Peyer's patch (tissue), 4 donors: Measurements from ENCODE around the gene COL20A1. TPM values are rescaled to one million over a fixed set of nuclear protein-coding genes. Genes with fewer than 3 reads are reported as not detected.

Source experiments
- DNase-seq, 3 donors: peaks; one replicate each; pipeline ENCODE4 v3.0.0-alpha.2; 2017 to 2019
- H3K27ac ChIP-seq, 4 donors: fragments of 200-600 bp; sonication (generic); one replicate each; pipeline ENCODE4 v1.5.1; 2016 to 2019
- H3K27me3 ChIP-seq, 2 donors: fragments of 200-600 bp; sonication (generic); one replicate each; pipeline ENCODE4 v1.5.1; 2019
- H3K36me3 ChIP-seq, 3 donors: fragments of 200-600 bp; sonication (generic); one replicate each; pipeline ENCODE4 v1.5.1; 2016 to 2019
- H3K4me1 ChIP-seq, 4 donors: fragments of 200-600 bp; sonication (generic); one replicate each; pipeline ENCODE4 v1.5.1; 2016 to 2019
- H3K4me3 ChIP-seq, 4 donors: fragments of 200-600 bp; sonication (generic); 1 replicate in 3 of 4; 2 replicates in 1 of 4; pipeline ENCODE4 v1.5.1; 2016 to 2019; ENCODE audit warnings: mild to moderate bottlenecking in 1 of 4
- H3K9me3 ChIP-seq, 4 donors: fragments of 200-600 bp; sonication (generic); one replicate each; pipeline ENCODE4 v1.5.1; 2016 to 2019; ENCODE audit warnings: mild to moderate bottlenecking in 1 of 4
- CTCF ChIP-seq, 6 experiments: fragments of 450-650 bp in 4 of 6; fragments of 200-600 bp in 2 of 6; sonication (generic) in 1 of 6; IDR thresholded peaks; one replicate each; pipeline ENCODE4 v1.5.1; 2017 to 2019; ENCODE audit warnings: antibody characterized with exemption in 6 of 6, mild to moderate bottlenecking in 3 of 6, moderate library complexity in 1 of 6
- POLR2A ChIP-seq, 2 donors: fragments of 450-650 bp; IDR thresholded peaks; one replicate each; pipeline ENCODE4 v1.5.1; 2017; ENCODE audit warnings: antibody characterized with exemption in 2 of 2, mild to moderate bottlenecking in 2 of 2, moderate library complexity in 2 of 2
- total RNA-seq, 4 donors: library from RNA; depleted of rRNA; stranded (reverse); fragments of >200 nt; gene quantifications; one replicate each; pipeline ENCODE4 v1.1.0, GENCODE V29; 2016

The COL20A1 gene
- total RNA-seq, 4 donors from 2014 or later = not detected

- TF ChIP-seq CTCF (IDR thresholded peaks at IDR 0.05) (no peak), POLR2A (IDR thresholded peaks at IDR 0.05) (no peak)
- Histone ChIP-seq H3K4me1 (no peaks in the 10 kb centered on the region), H3K9me3 (peaks cover 0 to 14% (median 0%) of the 10 kb centered on the region in 4 donors), H3K36me3 (no peaks in the 10 kb centered on the region), H3K4me3 (no peak overlapping the region), H3K27ac (peak overlapping the region in 2 of 4 donors; percentile 31 to 52), H3K27me3 (no peaks in the 10 kb centered on the region)
- DNase-seq = no peak
Measured at GRCh38 chr20:63326314-63327230, 33.6 kb downstream of the COL20A1 start.

- TF ChIP-seq POLR2A (IDR thresholded peaks at IDR 0.05) (no peak), CTCF (IDR thresholded peaks at IDR 0.05) (no peak)
- Histone ChIP-seq H3K4me3 (no peak overlapping the region), H3K36me3 (no peaks in the 10 kb centered on the region), H3K27ac (peak overlapping the region in 1 of 4 donors; percentile 52), H3K27me3 (no peaks in the 10 kb centered on the region), H3K9me3 (peaks cover 0 to 17% (median 0%) of the 10 kb centered on the region in 4 donors), H3K4me1 (no peaks in the 10 kb centered on the region)
- no peak for DNase-seq
Measured at GRCh38 chr20:63327231-63327745, 34.3 kb downstream of the COL20A1 start.

- no peak overlapping the region for H3K4me3 ChIP-seq
- TF ChIP-seq POLR2A (IDR thresholded peaks at IDR 0.05) (no peak), CTCF (IDR thresholded peaks at IDR 0.05) (no peak)
- no peaks in the 10 kb centered on the region for H3K27me3 ChIP-seq
- DNase-seq = no peak
- H3K4me1 ChIP-seq = no peaks in the 10 kb centered on the region
- H3K27ac ChIP-seq = no peak overlapping the region
- H3K9me3 ChIP-seq = peaks cover 0 to 18% (median 0%) of the 10 kb centered on the region in 4 donors
- no peaks in the 10 kb centered on the region for H3K36me3 ChIP-seq
Measured at GRCh38 chr20:63328026-63328700, 35.2 kb downstream of the COL20A1 start.

GRCh38 chr20:63328718-63329275 lies 35.8 kb downstream of the COL20A1 start:
- Histone ChIP-seq H3K36me3 (no peaks in the 10 kb centered on the region), H3K27me3 (no peaks in the 10 kb centered on the region), H3K27ac (no peak overlapping the region), H3K9me3 (peaks cover 0 to 18% (median 0%) of the 10 kb centered on the region in 4 donors), H3K4me3 (no peak overlapping the region), H3K4me1 (no peaks in the 10 kb centered on the region)
- no peak for DNase-seq
- TF ChIP-seq CTCF (IDR thresholded peaks at IDR 0.05) (no peak), POLR2A (IDR thresholded peaks at IDR 0.05) (no peak)

GRCh38 chr20:63329331-63330083 lies 36.5 kb downstream of the COL20A1 start:
- Histone ChIP-seq H3K27me3 (no peaks in the 10 kb centered on the region), H3K36me3 (no peaks in the 10 kb centered on the region), H3K9me3 (peaks cover 0 to 18% (median 0%) of the 10 kb centered on the region in 4 donors), H3K4me3 (no peak overlapping the region), H3K27ac (no peak overlapping the region), H3K4me1 (no peaks in the 10 kb centered on the region)
- DNase-seq = no peak
- TF ChIP-seq POLR2A (IDR thresholded peaks at IDR 0.05) (no peak), CTCF (IDR thresholded peaks at IDR 0.05) (no peak)
